Lower lobe of right lung (tissue), 2 donors: ENCODE data around the gene DPP7. TPM values are rescaled to one million over a fixed set of nuclear protein-coding genes. Genes with fewer than 3 reads are reported as not detected.

Source experiments
- ATAC-seq, 2 donors: fragments of 200-7000 bp; cut with Tn5 transposase; one replicate each; pipeline ENCODE4 v1.9.1; 2020 to 2022; ENCODE audit warnings: mild to moderate bottlenecking in 2 of 2, moderate library complexity in 2 of 2
- DNase-seq: peaks from one replicate; pipeline ENCODE4 v3.0.0-alpha.2; 2020
- H3K27ac ChIP-seq: fragments of 200-600 bp; one replicate; pipeline ENCODE4 v1.8.0; 2022
- H3K27me3 ChIP-seq: fragments of 200-600 bp; one replicate; pipeline ENCODE4 v1.8.0; 2022; ENCODE audit warnings: low read depth
- H3K36me3 ChIP-seq: fragments of 200-600 bp; one replicate; pipeline ENCODE4 v1.8.0; 2022; ENCODE audit warnings: mild to moderate bottlenecking
- H3K4me1 ChIP-seq: fragments of 200-600 bp; one replicate; pipeline ENCODE4 v1.8.0; 2022
- H3K4me3 ChIP-seq: fragments of 200-600 bp; one replicate; pipeline ENCODE4 v1.8.0; 2022; ENCODE audit warnings: mild to moderate bottlenecking
- H3K9me3 ChIP-seq: fragments of 200-600 bp; one replicate; pipeline ENCODE4 v1.8.0; 2022
- intact Hi-C: fragments of 100-400 bp; cut with DNase I; formaldehyde crosslinking; loops from one replicate; pipeline ENCODE4 v1.11.0; 2022
- total RNA-seq: library from RNA; stranded (reverse); fragmentation: NEBNext Ultra II Directional; extraction: Animal tissue kit (Norgen Biotek cat#: 25700); gene quantifications from one replicate; pipeline ENCODE4 v1.2.1, GENCODE V29; 2021
- TF ChIP-seq, protein P1 (sequence below): fragments of 200-600 bp; IDR thresholded peaks from one replicate; pipeline ENCODE4 v1.8.0; 2022; ENCODE audit warnings: antibody characterized with exemption, mild to moderate bottlenecking
- donor health status: DM: no; HTN: yes; CAD: no; lungs with severe emphysema.

The DPP7 gene
- total RNA-seq, 1 donor from 2014 or later = 190 TPM

DNA sequence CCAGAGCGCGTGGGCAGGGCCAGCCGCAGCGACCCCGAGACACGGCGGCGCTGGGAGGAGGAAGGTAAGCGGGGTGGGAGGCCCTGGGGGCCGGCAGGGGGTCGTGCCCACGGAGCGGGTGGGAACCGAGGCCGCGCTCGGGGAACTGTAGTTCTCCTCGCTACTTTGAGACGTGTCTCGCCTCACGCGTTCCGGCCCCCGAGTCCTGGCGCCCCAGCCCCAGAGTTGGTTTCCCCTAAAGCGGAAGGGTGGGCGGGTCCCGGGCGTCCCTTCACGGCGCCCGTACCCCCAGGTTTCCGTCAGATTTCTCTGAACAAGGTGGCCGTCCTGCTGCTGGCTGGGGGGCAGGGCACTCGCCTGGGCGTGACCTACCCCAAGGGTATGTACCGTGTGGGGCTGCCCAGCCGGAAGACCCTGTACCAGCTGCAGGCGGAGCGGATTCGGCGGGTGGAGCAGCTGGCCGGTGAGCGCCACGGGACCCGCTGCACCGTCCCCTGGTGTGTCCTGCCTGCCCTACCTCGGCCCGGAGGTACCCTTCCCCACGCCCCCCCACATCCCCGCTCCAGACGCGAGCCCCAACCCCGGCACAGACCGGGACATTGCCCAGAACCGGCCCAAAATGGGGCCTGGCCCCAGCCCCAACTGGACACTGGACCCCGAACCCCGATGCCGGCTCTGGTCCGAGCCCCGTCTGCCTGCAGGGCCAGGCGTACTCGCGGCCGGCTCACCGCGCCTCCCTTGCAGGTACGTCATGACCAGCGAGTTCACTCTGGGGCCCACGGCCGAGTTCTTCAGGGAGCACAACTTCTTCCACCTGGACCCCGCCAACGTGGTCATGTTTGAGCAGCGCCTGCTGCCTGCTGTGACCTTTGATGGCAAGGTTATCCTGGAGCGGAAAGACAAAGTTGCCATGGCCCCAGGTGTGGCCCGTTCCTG lies 36.5 kb downstream of the DPP7 start:
- intact Hi-C loops = no loop called here
- H3K36me3 ChIP-seq = peaks cover 46% of the 10 kb centered on the region
- peak; percentile 6 to 10 for ATAC-seq
- peak overlapping the region; percentile 41 for H3K27ac ChIP-seq
- DNase-seq = peak; percentile 71
- peak overlapping the region; percentile 76 for H3K4me3 ChIP-seq
- no peaks in the 10 kb centered on the region for H3K27me3 ChIP-seq
- H3K4me1 ChIP-seq = peaks cover 15% of the 10 kb centered on the region
- no peaks in the 10 kb centered on the region for H3K9me3 ChIP-seq
- TF ChIP-seq, protein P1, sequence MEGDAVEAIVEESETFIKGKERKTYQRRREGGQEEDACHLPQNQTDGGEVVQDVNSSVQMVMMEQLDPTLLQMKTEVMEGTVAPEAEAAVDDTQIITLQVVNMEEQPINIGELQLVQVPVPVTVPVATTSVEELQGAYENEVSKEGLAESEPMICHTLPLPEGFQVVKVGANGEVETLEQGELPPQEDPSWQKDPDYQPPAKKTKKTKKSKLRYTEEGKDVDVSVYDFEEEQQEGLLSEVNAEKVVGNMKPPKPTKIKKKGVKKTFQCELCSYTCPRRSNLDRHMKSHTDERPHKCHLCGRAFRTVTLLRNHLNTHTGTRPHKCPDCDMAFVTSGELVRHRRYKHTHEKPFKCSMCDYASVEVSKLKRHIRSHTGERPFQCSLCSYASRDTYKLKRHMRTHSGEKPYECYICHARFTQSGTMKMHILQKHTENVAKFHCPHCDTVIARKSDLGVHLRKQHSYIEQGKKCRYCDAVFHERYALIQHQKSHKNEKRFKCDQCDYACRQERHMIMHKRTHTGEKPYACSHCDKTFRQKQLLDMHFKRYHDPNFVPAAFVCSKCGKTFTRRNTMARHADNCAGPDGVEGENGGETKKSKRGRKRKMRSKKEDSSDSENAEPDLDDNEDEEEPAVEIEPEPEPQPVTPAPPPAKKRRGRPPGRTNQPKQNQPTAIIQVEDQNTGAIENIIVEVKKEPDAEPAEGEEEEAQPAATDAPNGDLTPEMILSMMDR = no peak

- ATAC-seq (peak; percentile 74 to 79), DNase-seq (peak; percentile 92)
- Histone ChIP-seq H3K4me3 (peak within 1 kb of the TSS; percentile 76), H3K36me3 (peaks cover 38% of the 10 kb centered on the region), H3K27ac (peak within 1 kb of the TSS; percentile 78), H3K4me1 (peaks cover 15% of the 10 kb centered on the region), H3K27me3 (no peaks in the 10 kb centered on the region), H3K9me3 (no peaks in the 10 kb centered on the region)
- TF ChIP-seq, protein P1 = no peak
- intact Hi-C loops = no loop called here
Measured at GRCh38 chr9:137077010-137077747, 37.4 kb downstream of the DPP7 start, which contains the start of gene UAP1L1. Gene UAP1L1 (plus strand): TSS chr9:137077517. CDS start chr9:137077533, 16 bp downstream.

DNA sequence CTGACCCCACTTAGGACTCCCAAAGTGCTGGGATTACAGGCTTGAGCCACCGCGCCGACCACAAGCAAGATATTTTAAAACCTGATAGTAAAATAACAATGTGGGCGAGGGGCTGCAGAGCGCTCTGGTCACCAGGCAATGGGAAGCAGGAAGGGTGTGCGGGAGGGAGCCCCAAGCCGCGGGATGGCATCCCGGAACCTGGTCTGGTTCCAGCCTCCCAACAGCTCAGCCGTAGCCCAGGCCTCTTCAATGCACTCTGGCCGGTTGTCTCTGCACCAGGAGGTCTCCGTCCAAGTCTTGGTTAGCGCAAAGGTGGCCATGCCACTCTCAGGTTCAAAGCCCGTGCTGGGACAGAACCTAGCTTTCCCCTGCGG lies 37.9 kb downstream of the DPP7 start:
- Histone ChIP-seq H3K36me3 (peaks cover 32% of the 10 kb centered on the region), H3K27me3 (no peaks in the 10 kb centered on the region), H3K9me3 (no peaks in the 10 kb centered on the region), H3K27ac (peak overlapping the region; percentile 78), H3K4me3 (peak overlapping the region; percentile 76), H3K4me1 (peaks cover 15% of the 10 kb centered on the region)
- intact Hi-C loops = no loop called here
- TF ChIP-seq, protein P1 = no peak
- peak in 1 of 2 donors; percentile 13 for ATAC-seq
- DNase-seq = peak; percentile 53

- H3K4me1 ChIP-seq = peaks cover 23% of the 10 kb centered on the region
- DNase-seq (no peak), ATAC-seq (no peak)
- intact Hi-C loops = no loop called here
- peaks cover 19% of the 10 kb centered on the region for H3K36me3 ChIP-seq
- no peaks in the 10 kb centered on the region for H3K27me3 ChIP-seq
- H3K9me3 ChIP-seq = no peaks in the 10 kb centered on the region
- TF ChIP-seq, protein P1 = no peak
- H3K27ac ChIP-seq = no peak overlapping the region
- H3K4me3 ChIP-seq = no peak overlapping the region
Measured at GRCh38 chr9:137075275-137075775, 39.2 kb downstream of the DPP7 start.

- H3K27me3 ChIP-seq = peaks cover under 1% of the 10 kb centered on the region
- no peak overlapping the region for H3K4me3 ChIP-seq
- intact Hi-C loops = no loop called here
- TF ChIP-seq, protein P1 = no peak
- H3K36me3 ChIP-seq = peaks cover 14% of the 10 kb centered on the region
- peaks cover 23% of the 10 kb centered on the region for H3K4me1 ChIP-seq
- DNase-seq = no peak
- no peak overlapping the region for H3K27ac ChIP-seq
- no peaks in the 10 kb centered on the region for H3K9me3 ChIP-seq
- no peak for ATAC-seq
Measured at GRCh38 chr9:137074657-137075274, 39.8 kb downstream of the DPP7 start.
